DND-41 (cell line): Measurements from ENCODE around the gene SUPT3H.
"Not testable (repeated sequence)": the region's sequence is repeated elsewhere in the genome, so short reads cannot be mapped to it uniquely, and the experiment has no call there.

Experiments
- EZH2 ChIP-seq: IDR thresholded peaks from 3 replicates; pipeline ENCODE4 v1.6.1; 2012; ENCODE audit warnings: borderline replicate concordance, low read depth, mild to moderate bottlenecking, moderate library complexity, low read length, inconsistent platforms; ENCODE audit not compliant: severe bottlenecking
- TF ChIP-seq, protein P1 (sequence below): IDR thresholded peaks from 2 replicates; pipeline ENCODE4 v1.5.1; 2012; ENCODE audit warnings: borderline replicate concordance, low read length, moderate library complexity, mild to moderate bottlenecking; ENCODE audit not compliant: poor library complexity, severe bottlenecking; ENCODE audit errors: extremely low read depth

DNA sequence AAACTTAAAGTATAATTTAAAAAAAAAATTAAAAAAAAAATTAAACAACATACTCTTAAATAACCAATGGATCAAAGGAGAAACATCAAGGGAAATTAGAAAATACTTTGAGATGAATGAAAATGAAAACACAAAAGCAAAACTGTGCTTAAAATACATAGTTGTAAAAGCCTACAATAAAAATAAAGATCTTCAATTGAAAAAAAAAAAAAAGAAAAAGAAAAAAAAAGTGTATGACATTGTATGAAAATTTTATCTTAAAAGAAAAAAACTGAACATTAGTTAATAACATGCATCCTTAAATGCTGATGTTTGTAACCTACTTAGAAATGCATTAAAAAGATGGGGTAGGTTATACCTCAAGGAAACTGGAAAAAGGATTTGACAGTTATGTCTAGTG, 501.1 kb downstream of the SUPT3H start:
- TF ChIP-seq, protein P1, sequence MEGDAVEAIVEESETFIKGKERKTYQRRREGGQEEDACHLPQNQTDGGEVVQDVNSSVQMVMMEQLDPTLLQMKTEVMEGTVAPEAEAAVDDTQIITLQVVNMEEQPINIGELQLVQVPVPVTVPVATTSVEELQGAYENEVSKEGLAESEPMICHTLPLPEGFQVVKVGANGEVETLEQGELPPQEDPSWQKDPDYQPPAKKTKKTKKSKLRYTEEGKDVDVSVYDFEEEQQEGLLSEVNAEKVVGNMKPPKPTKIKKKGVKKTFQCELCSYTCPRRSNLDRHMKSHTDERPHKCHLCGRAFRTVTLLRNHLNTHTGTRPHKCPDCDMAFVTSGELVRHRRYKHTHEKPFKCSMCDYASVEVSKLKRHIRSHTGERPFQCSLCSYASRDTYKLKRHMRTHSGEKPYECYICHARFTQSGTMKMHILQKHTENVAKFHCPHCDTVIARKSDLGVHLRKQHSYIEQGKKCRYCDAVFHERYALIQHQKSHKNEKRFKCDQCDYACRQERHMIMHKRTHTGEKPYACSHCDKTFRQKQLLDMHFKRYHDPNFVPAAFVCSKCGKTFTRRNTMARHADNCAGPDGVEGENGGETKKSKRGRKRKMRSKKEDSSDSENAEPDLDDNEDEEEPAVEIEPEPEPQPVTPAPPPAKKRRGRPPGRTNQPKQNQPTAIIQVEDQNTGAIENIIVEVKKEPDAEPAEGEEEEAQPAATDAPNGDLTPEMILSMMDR, result not testable (repeated sequence)
- not testable (repeated sequence) for TF ChIP-seq EZH2
